AG04450 (cell line): ENCODE results near the gene ROBO1. TPM values are rescaled to one million over a fixed set of nuclear protein-coding genes. Genes with fewer than 3 reads are reported as not detected.

ENCODE experiments used
- CTCF ChIA-PET: fragments of 300-600, 350-600 bp; formaldehyde crosslinking; extraction: SDS; loops from one replicate; lab custom pipeline; 2022; ENCODE audit warnings: antibody characterized with exemption, inconsistent platforms; lab: Charles Lee
- POLR2A ChIA-PET: fragments of 350-600 bp; formaldehyde crosslinking; extraction: SDS; loops from one replicate; lab custom pipeline; 2021; ENCODE audit warnings: antibody characterized with exemption, inconsistent platforms; lab: Yijun Ruan, JAX
- DNase-seq: peaks from one replicate; pipeline ENCODE4 v3.0.0-alpha.2; 2011; ENCODE audit warnings: low read depth, low spot score
- H3K27ac ChIP-seq: one replicate; pipeline ENCODE4 v1.5.1; 2012; ENCODE audit warnings: low read depth, low read length, control low read depth
- H3K27me3 ChIP-seq: one replicate; pipeline ENCODE4 v1.6.0; 2012; ENCODE audit warnings: low read length; ENCODE audit not compliant: control insufficient read depth, insufficient read depth
- H3K4me3 ChIP-seq: 2 replicates; pipeline ENCODE4 v1.5.1; 2011; ENCODE audit warnings: mild to moderate bottlenecking, low read depth, low read length, control low read depth
- H3K9me3 ChIP-seq: 2 replicates; pipeline ENCODE4 v1.5.1; 2012; ENCODE audit warnings: low read length; ENCODE audit not compliant: control insufficient read depth, insufficient read depth
- CTCF ChIP-seq: IDR thresholded peaks from 2 replicates; pipeline ENCODE4 v1.5.1; 2011; ENCODE audit warnings: low read depth, low read length, control low read depth, inconsistent platforms
- polyA plus RNA-seq: library from polyadenylated mRNA; depleted of rRNA; stranded (reverse); fragments of >200 nt; gene quantifications from 2 replicates; pipeline ENCODE4 v1.2.3, GENCODE V29; 2011

The ROBO1 gene
- polyA plus RNA-seq, 1 experiment, result 66.0 TPM

GRCh38 chr3:78632925-78633553, 1134.8 kb downstream of the ROBO1 start:
- H3K27ac ChIP-seq, result no peak overlapping the region
- no peaks in the 10 kb centered on the region for H3K27me3 ChIP-seq
- DNase-seq, result no peak
- H3K9me3 ChIP-seq, result no peaks in the 10 kb centered on the region
- no peak for TF ChIP-seq CTCF
- ChIA-PET CTCF (interaction anchor here (1.6 kb wide), 1 partner anchor 13 kb away, joined by 13 read pairs; no protein-coding TSS in a partner anchor), POLR2A (no interaction called here)
- no peak overlapping the region for H3K4me3 ChIP-seq

GRCh38 chr3:78629544-78629943, 1138.3 kb downstream of the ROBO1 start:
- CTCF ChIA-PET, result no interaction called here
- Histone ChIP-seq H3K4me3 (no peak overlapping the region), H3K27ac (no peak overlapping the region), H3K27me3 (no peaks in the 10 kb centered on the region), H3K9me3 (no peaks in the 10 kb centered on the region)
- no peak for DNase-seq
- POLR2A ChIA-PET, result no interaction called here
- TF ChIP-seq CTCF, result no peak

- ChIA-PET POLR2A (no interaction called here), CTCF (interaction anchor here (1.4 kb wide), 1 partner anchor 24 kb away, joined by 5 read pairs; no protein-coding TSS in a partner anchor)
- TF ChIP-seq CTCF, result no peak
- no peaks in the 10 kb centered on the region for H3K9me3 ChIP-seq
- no peak overlapping the region for H3K27ac ChIP-seq
- H3K27me3 ChIP-seq, result no peaks in the 10 kb centered on the region
- no peak overlapping the region for H3K4me3 ChIP-seq
- DNase-seq, result no peak
Measured at GRCh38 chr3:78621061-78621716, 1146.6 kb downstream of the ROBO1 start.

- POLR2A ChIA-PET, result no interaction called here
- no peak overlapping the region for H3K4me3 ChIP-seq
- no peaks in the 10 kb centered on the region for H3K9me3 ChIP-seq
- CTCF ChIA-PET, result interaction anchor here (0.7 to 2.5 kb wide), 2 partner anchors 9 to 31 kb away, joined by 3 to 13 read pairs; no protein-coding TSS in a partner anchor
- H3K27me3 ChIP-seq, result no peaks in the 10 kb centered on the region
- no peak for DNase-seq
- TF ChIP-seq CTCF, result no peak
- no peak overlapping the region for H3K27ac ChIP-seq
Measured at GRCh38 chr3:78614486-78614885, 1153.3 kb downstream of the ROBO1 start.

GRCh38 chr3:78613421-78613879, 1154.3 kb downstream of the ROBO1 start:
- DNase-seq, result no peak
- ChIA-PET CTCF (no interaction called here), POLR2A (no interaction called here)
- Histone ChIP-seq H3K4me3 (no peak overlapping the region), H3K27me3 (no peaks in the 10 kb centered on the region), H3K27ac (no peak overlapping the region), H3K9me3 (no peaks in the 10 kb centered on the region)
- TF ChIP-seq CTCF, result no peak
